H54 (cell line): Measurements from ENCODE around the gene LILRA1.
"Not testable (repeated sequence)": the region's sequence is repeated elsewhere in the genome, so short reads cannot be mapped to it uniquely, and the experiment has no call there.

Experiments used
- DNase-seq: peaks from one replicate; pipeline ENCODE4 v3.0.0; 2011; ENCODE audit warnings: low spot score, mixed read lengths; ENCODE audit not compliant: insufficient read length
- FAIRE-seq: peaks from 3 replicates; lab custom pipeline; 2011; peaks lifted over from hg19 to GRCh38; lab: Jason Lieb, UNC
- POLR2A ChIP-seq: IDR thresholded peaks from 2 replicates; pipeline ENCODE4 v1.6.1; 2011; ENCODE audit warnings: low read depth, mild to moderate bottlenecking, low read length

LILRA1 gene

DNA sequence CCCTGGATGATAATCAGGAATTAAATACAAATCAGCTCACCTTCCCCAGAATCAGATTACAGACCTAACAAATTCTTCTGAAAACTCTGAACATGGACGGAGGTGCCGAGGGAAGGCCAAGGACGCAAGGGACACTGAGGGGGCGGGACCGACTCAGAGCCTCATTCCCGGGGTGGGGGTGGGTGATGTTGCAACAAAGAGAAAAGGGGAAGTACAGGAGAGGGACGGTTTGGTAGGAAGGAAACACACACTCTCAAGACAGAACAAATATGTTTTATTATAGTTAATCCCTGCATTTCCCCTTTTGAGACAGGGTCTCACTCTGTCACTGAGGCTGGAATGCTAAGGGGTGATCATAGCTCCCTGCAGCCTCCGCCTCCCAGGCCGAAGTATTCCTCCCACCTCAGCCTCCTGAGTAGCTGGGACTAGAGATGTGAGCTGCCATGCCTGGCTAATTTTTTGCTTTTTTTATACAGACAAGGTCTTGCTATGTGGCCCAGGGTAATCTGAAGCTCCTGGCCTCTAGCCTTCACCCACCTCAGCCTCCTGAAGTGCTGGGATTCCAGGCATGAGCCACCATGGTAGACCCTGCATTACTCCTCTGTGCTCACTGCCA is 20.6 kb upstream of the LILRA1 start:
- FAIRE-seq (no peak), DNase-seq (no peak)
- no peak for TF ChIP-seq POLR2A

DNA sequence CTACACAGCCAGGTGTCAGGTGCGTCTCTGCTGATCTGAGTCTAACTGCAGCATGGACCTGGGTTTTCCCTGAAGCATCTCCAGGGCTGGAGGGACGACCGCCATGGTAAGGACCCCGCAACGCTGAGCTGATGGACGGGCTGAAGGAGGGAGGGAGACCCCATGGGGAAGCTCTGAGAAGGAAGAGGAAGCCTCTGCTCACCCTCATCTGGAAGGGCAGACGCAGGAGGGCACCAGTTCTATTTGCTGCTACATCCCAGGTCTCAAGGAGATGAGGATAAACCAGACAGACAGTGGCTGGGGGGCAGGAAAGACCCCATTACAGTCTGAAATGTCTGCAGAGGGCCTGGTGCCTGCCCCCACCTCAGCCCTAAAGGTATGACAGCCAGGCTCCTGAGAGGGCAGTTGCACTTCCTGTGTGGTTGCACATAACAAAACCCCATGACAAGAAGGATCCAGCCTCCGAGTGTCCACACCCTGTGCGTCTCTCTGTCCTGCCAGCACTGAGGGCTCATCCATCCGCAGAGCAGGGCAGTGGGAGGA is 20.0 kb upstream of the LILRA1 start, which contains the start of gene LILRA2:
LILRA2 (plus strand) TSS at position 461 of the 543 bp plus-strand sequence. CDS start 89 bp downstream, outside the sequence.
- no peak for TF ChIP-seq POLR2A
- DNase-seq (no peak), FAIRE-seq (no peak)

DNA sequence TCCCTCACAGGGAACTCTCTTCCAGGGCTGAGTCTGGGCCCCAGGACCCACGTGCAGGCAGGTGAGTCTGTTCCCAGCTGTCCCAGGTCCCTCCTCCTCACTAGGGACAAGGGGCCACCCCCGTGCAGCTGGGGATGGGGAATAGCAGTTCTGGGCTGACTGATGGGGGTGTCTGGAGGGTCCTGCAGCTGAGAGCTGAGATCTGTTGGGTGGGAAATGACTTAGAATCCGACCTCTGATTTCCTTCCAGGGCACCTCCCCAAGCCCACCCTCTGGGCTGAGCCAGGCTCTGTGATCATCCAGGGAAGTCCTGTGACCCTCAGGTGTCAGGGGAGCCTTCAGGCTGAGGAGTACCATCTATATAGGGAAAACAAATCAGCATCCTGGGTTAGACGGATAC is 19.4 kb upstream of the LILRA1 start:
- no peak for TF ChIP-seq POLR2A
- DNase-seq (no peak), FAIRE-seq (no peak)

DNA sequence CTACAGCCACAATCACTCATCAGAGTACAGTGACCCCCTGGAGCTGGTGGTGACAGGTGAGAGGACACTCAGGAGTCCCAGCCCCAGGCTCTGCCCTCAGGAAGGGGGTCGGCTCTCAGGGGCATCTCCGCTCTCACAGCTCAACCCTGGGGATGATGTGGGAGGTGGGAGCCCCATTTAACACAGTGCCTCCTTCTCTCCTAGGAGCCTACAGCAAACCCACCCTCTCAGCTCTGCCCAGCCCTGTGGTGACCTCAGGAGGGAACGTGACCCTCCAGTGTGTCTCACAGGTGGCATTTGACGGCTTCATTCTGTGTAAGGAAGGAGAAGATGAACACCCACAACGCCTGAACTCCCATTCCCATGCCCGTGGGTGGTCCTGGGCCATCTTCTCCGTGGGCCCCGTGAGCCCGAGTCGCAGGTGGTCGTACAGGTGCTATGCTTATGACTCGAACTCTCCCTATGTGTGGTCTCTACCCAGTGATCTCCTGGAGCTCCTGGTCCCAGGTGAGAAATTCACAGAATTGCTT is 18.8 kb upstream of the LILRA1 start:
- DNase-seq = no peak
- no peak for FAIRE-seq
- no peak for TF ChIP-seq POLR2A

DNA sequence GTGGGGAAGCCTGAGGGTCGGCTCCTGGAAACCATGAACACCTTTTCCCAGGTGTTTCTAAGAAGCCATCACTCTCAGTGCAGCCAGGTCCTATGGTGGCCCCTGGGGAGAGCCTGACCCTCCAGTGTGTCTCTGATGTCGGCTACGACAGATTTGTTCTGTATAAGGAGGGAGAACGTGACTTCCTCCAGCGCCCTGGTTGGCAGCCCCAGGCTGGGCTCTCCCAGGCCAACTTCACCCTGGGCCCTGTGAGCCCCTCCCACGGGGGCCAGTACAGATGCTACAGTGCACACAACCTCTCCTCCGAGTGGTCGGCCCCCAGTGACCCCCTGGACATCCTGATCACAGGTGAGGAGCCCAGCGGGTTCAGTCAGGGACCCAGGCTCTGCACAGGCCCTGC is 18.2 kb upstream of the LILRA1 start:
- FAIRE-seq, DNase-seq: not testable (repeated sequence)

DNA sequence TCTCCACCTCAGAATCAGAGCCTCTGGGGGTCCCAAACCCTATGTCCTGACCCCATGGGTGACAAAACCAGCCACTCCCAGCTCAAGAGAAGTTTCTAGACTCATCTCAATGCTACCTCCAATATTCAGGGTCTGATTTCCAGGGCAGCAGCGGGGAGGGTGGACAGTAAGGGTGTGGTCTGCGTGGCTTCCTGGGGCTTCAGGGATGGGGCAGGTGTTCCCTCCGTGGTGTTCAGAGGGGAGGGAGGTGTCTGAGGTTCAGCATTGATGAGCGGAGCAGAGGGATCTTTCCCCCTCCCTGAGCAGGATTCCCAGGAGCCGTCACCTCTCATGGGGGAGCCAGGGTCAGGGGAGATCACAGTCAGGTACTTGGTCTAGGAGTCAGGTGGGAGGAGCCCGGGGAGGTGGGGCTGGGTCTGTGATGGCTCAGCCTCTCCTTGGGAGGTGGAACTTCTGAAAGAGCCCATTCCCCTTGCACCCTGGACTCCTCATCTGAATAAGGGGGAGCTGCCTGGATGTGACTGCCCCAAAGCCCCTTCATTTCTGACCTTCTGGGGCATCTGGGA is 16.9 kb upstream of the LILRA1 start:
- TF ChIP-seq POLR2A = no peak
- no peak for DNase-seq
- no peak for FAIRE-seq

- FAIRE-seq = no peak
- TF ChIP-seq POLR2A = no peak
These were observed 16.1 kb upstream of the LILRA1 start for GRCh38 chr19:54577334-54577733.

DNA sequence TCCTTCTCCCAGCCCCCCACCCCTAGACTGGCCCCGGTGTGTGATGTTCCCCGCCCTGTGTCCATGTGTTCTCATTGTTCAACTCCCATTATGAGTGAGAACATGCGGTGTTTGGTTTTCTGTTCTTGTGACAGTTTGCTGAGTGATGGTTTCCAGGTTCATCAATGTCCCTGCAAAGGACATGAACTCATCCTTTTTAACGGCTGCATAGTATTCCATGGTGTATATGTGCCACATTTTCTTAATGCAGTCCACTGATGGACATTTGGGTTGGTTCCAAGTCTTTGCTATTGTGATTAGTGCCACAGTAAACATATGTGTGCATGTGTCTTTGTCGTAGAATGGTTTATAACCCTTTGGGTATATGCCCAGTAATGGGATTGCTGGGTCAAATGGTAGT is 15.2 kb upstream of the LILRA1 start:
- FAIRE-seq, DNase-seq: not testable (repeated sequence)

More at GRCh38 chr19:54577334-54577733, 16.1 kb upstream of the LILRA1 start:
- no peak for DNase-seq

- DNase-seq = no peak
- TF ChIP-seq POLR2A = no peak
- FAIRE-seq = no peak
These were observed 7.0 kb upstream of the LILRA1 start for GRCh38 chr19:54586397-54586796.

GRCh38 chr19:54587026-54587425 is 6.4 kb upstream of the LILRA1 start:
- DNase-seq (no peak), FAIRE-seq (no peak)
- TF ChIP-seq POLR2A = no peak

GRCh38 chr19:54593931-54594626 is 647 bp downstream of the LILRA1 start:
- not testable (repeated sequence) for FAIRE-seq, DNase-seq

DNA sequence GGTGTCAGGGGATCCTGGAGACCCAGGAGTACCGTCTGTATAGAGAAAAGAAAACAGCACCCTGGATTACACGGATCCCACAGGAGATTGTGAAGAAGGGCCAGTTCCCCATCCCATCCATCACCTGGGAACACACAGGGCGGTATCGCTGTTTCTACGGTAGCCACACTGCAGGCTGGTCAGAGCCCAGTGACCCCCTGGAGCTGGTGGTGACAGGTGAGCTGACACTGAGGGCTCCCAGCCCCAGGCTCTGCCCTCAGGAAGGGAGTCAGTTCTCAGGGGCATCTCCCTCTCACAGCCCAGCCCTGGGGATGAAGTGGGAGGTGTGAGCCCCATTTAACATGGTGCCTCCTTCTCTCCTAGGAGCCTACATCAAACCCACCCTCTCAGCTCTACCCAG is 1.3 kb downstream of the LILRA1 start:
- TF ChIP-seq POLR2A = no peak
- FAIRE-seq (no peak), DNase-seq (no peak)

GRCh38 chr19:54595680-54596436 is 2.4 kb downstream of the LILRA1 start:
- FAIRE-seq, DNase-seq: not testable (repeated sequence)

GRCh38 chr19:54600212-54600611 is 6.8 kb downstream of the LILRA1 start:
- no peak for TF ChIP-seq POLR2A
- no peak for FAIRE-seq
- DNase-seq = no peak
